ENCODE measurements around the gene CPM.
"Not testable (repeated sequence)": the region's sequence is repeated elsewhere in the genome, so short reads cannot be mapped to it uniquely, and the experiment has no call there.

The CPM gene

GRCh38 chr12:68863886-68864454 is 69.0 kb downstream of the CPM start:
- not testable (repeated sequence) for H3K4me3 ChIP-seq (ENCODE audit: low read depth, low read length)
- TF ChIP-seq CTCF (IDR thresholded peaks at IDR 0.05; ENCODE audit: control insufficient read depth, extremely low read depth, insufficient read depth): peak; percentile 73
- DNase-seq (ENCODE audit: low read depth): peak; percentile 42

GRCh38 chr12:68863109-68863770 is 69.7 kb downstream of the CPM start:
- H3K4me3 ChIP-seq (ENCODE audit: low read depth, low read length): no peak overlapping the region
- no peak for DNase-seq (ENCODE audit: low read depth)
- TF ChIP-seq CTCF (IDR thresholded peaks at IDR 0.05; ENCODE audit: control insufficient read depth, extremely low read depth, insufficient read depth): no peak

GRCh38 chr12:68861890-68862289 is 71.1 kb downstream of the CPM start:
- no peak for DNase-seq (ENCODE audit: low read depth)
- H3K4me3 ChIP-seq (ENCODE audit: low read depth, low read length): no peak overlapping the region
- no peak for TF ChIP-seq CTCF (IDR thresholded peaks at IDR 0.05; ENCODE audit: control insufficient read depth, extremely low read depth, insufficient read depth)

GRCh38 chr12:68856510-68856909 is 76.5 kb downstream of the CPM start:
- DNase-seq (ENCODE audit: low read depth): no peak
- H3K4me3 ChIP-seq (ENCODE audit: low read depth, low read length): no peak overlapping the region
- TF ChIP-seq CTCF (IDR thresholded peaks at IDR 0.05; ENCODE audit: control insufficient read depth, extremely low read depth, insufficient read depth): no peak

GRCh38 chr12:68855771-68856170 is 77.2 kb downstream of the CPM start:
- DNase-seq (ENCODE audit: low read depth): no peak
- no peak for TF ChIP-seq CTCF (IDR thresholded peaks at IDR 0.05; ENCODE audit: control insufficient read depth, extremely low read depth, insufficient read depth)

GRCh38 chr12:68855111-68855510 is 77.9 kb downstream of the CPM start:
- DNase-seq (ENCODE audit: low read depth): no peak
- H3K4me3 ChIP-seq (ENCODE audit: low read depth, low read length): no peak overlapping the region
- no peak for TF ChIP-seq CTCF (IDR thresholded peaks at IDR 0.05; ENCODE audit: control insufficient read depth, extremely low read depth, insufficient read depth)

More at GRCh38 chr12:68855771-68856170, 77.2 kb downstream of the CPM start:
- no peak overlapping the region for H3K4me3 ChIP-seq (ENCODE audit: low read depth, low read length)

GRCh38 chr12:68854554-68854953 is 78.4 kb downstream of the CPM start:
- no peak overlapping the region for H3K4me3 ChIP-seq (ENCODE audit: low read depth, low read length)
- TF ChIP-seq CTCF (IDR thresholded peaks at IDR 0.05; ENCODE audit: control insufficient read depth, extremely low read depth, insufficient read depth): no peak
- DNase-seq (ENCODE audit: low read depth): no peak
